Putamen (tissue), 1 donor: ENCODE measurements around the gene CKB.
"Not testable (repeated sequence)": the region's sequence is repeated elsewhere in the genome, so short reads cannot be mapped to it uniquely, and the experiment has no call there.

ENCODE experiments used
- DNase-seq: peaks from one replicate; pipeline ENCODE4 v3.0.0-alpha.2; 2016; ENCODE audit warnings: low spot score

The CKB gene

DNA sequence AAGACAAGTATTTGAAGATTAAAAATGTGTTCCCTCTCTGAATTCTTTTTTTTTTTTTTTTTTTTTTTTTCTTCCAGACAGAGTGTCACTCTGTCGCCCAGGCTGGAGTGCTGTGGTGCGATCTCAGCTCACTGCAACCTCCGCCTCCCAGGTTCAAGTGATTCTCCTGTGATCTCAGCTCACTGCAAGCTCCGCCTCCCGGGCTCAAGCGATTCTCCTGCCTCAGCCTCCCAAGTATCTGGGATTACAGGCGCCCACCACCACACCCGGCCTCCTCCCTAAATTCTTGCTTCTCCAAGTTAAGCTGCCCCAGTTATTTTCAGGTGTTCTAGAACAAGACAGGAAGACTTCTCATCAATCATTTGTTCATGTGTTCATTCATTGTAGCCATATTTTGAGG is 10.4 kb downstream of the CKB start:
- not testable (repeated sequence) for DNase-seq

DNA sequence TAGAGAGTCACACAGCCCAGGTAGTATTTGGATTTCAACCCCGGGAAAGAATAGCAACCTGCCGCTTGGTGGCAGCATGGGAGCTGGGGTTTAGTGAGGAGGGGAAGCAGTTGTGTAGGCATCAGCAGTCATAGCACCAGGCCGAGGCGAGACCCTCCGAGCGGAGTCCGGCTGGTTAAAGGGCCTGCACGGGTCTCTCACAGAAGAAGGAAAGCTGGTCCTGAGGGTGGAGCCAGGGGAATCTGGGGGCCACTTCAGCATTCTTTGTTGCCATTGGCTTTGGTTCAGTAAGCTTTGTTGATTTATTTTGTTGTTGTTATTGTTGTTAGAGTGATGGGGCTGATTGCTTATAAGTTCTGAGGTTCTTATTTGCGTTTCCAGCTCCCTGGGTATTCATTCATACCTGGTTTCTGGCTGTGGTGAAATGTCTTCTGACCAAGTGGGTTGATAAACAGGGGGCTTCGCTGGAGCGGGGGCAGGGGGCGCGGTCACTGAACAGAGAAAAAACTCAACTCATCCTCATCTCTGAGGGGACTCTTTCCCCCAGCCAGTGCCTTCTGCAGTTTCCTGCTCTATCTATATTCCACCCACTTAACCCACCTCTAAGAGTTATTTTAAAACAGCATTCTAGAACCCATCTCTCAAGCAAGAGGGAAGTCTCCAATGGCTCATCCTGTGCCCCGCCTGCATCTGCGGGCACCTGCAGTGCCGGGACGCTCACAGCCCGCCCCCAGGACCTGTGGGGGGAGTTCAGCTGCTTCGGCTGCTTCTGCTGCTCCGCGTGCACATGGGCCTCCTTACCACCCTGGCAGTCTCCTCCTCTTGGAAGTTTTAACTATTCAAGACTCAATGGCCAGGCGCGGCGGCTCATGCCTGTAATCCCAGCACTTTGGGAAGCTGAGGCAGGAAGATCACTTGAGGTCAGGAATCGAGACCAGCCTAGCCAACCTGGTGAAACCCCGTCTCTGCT is 11.6 kb downstream of the CKB start:
- peak; percentile 72 for DNase-seq

GRCh38 chr14:103509864-103510723 is 12.5 kb downstream of the CKB start:
- no peak for DNase-seq

DNA sequence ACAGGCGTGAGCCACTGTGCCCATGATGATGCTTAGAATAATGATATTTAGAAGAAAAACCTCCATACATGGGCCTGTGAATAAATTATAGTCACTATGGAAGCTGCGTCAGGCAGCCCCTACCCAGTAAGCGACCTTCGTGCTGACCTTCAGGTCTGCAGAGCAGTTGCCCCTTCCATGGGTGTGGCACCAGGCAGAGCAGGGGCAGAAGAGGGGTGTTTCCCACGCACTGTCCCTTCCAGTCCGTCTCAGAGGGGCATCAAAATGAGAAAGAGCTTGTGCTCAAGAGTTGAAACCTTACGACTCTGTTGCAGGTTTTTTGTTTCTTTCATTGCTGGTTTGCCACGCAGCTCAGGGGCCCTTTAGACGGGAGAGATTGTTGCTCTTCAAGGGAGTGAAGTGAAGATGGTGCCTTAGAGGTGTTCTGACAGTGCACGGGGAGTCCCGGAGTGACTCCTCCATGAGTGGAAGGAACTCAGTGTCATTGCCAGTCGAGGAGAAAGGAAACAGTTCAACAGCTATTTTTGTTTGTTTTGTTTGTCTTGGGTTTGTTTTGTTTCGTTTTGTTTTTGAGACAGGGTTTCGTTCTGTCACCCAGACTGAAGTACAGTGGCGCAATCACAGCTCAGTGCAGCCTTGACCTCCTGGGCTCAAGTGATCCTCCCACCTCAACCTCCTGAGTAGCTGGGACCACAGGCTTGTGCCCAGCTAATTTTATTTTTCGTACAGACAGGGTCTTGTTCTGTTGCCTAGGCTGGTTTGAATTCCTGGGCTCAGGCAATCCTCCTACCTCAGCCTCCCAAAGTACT is 13.9 kb downstream of the CKB start:
- no peak for DNase-seq

DNA sequence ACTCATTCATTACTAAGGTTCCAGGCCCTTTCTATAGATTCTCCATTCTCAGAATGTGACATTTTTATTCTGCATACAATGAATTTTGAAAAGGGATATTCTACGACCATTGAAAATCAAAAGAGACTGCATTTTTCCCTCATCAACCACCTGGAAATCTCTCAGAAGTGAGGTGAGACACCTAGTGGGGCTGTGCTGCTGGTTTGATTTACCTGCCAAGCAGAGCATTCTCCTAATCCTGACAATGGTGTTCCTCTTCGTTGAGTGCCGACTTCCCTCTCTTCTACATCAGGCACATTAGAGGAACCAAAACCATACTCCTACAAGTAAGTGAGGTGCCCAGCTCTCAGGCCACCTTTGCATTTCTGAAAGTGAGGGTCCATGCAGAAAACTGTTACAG is 14.9 kb downstream of the CKB start:
- no peak for DNase-seq

DNA sequence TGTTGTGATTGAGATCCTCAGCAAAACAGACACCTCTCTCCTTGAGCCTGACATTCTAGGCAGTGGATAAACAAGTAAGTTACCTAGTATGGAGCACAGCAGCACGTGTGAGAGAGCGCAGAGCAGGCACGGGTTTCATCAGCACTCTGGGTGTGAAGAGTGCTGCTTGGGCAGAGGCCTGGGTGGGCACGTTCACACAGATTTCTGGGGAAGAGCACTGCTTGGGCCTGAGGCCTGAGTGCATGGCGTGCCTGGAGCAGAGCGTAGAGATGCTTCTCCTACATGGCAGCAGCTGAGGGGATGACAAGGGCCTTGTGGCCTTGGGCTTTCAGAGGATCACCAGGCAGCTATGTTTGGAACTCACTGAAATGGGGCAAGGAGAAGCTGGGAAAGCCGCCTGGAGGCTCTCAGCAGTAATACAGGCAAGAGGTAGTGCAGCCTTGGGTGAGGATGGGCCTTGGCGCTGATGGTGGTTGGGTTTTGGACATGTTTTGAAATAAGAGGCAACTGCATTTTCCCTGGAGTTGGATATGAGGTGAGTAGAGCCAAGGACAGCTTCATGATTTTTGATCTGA is 17.6 kb downstream of the CKB start:
- DNase-seq, result no peak

DNA sequence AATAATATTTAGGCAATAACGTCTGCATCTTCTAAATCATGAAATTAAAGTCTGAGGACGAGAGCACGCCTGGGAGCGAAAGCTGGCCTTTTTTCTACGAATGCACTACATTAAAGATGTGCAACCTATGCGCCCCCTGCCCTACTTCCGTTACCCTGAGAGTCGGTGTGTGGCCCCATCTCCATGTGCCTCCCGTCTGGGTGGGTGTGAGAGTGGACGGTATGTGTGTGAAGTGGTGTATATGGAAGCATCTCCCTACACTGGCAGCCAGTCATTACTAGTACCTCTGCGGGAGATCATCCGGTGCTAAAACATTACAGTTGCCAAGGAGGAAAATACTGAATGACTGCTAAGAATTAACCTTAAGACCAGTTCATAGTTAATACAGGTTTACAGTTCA is 19.3 kb downstream of the CKB start:
- no peak for DNase-seq

DNA sequence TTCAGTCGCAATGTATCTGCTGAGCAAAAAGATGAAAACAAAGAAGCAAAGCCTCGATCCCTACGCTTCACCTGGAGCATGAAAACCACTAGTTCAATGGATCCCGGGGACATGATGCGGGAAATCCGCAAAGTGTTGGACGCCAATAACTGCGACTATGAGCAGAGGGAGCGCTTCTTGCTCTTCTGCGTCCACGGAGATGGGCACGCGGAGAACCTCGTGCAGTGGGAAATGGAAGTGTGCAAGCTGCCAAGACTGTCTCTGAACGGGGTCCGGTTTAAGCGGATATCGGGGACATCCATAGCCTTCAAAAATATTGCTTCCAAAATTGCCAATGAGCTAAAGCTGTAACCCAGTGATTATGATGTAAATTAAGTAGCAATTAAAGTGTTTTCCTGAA is 19.8 kb downstream of the CKB start:
- no peak for DNase-seq

- DNase-seq, result no peak
These were observed 20.5 kb downstream of the CKB start for GRCh38 chr14:103501921-103502669.

DNA sequence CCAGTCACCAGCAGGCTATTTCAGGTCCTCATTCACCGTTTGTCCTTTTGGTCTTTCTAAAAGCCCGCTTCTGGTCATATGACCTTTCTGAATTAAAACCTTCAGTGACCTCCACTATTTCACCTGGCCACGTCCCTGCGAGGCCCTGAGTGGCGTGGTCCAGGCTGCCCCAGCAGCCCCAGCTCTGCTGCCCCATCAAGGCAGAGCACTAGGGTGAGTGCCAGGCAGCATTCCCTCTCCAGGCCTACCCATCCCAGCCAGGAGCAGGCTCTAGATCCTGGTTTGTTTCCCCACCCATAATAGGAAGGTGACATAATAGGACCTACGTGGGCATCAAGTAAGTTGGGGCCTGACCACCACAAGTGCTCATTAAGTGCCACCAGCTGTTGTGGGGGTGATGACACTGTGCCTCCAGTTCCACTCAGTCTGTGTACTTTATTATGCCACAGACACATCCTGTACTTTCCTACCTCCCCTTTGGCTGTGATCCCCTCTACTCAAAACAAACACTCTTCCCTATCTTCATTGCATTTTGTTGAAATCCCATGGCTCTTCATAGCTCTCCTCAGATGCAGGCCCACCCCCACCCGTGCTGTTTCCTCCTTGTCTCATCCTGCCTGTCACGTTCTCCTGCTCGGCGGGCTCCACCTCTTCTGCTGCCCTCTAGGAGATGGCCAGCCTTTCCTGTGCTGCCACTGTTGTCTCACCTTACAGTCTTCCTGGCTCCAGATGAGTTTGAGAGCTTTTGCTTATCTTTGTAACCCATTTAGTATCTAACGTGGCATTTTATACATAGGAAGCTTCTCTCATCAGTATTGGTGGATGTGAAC is 21.4 kb downstream of the CKB start:
- no peak for DNase-seq

DNA sequence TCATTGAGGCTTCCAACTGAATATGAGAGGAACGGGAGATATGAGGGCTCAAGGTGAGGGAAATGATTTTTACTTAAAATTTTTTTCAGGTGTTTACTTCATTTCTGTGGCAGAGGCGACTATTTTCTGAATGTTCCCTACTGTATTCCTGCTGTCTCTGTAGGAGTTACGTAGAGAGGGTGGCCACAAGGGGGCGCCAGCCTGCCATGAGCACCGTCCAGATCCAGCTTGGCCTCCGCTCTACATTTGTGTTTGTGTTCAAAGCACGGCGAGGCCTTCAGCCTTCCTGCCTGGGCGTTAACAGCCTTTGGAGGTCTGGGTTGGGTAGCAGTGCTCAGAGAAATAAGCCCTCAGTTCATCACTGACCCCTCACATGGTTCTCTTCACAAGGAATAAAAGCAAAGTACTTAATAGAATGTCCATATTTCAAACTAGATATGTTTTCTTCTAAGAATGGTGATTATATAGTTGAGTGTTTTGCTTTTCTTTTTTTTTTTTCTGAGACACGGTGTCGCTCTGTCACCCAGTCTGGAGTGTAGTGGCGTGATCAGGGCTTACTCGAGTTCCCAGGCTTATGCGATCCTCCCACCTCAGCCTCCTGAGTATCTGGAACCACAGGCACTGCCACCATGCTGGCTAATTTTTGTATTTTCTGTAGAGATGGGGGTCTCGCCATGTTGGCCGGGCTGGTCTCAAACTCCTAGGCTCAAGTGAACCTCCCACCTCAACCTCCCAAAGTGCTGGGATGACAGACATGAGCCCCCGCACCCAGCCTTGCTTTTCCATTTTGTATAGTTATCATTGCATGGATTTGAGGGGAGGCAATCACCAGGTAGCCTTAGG is 22.3 kb downstream of the CKB start:
- peak; percentile 88 for DNase-seq

GRCh38 chr14:103499709-103500108 is 22.9 kb downstream of the CKB start:
- DNase-seq, result no peak

DNA sequence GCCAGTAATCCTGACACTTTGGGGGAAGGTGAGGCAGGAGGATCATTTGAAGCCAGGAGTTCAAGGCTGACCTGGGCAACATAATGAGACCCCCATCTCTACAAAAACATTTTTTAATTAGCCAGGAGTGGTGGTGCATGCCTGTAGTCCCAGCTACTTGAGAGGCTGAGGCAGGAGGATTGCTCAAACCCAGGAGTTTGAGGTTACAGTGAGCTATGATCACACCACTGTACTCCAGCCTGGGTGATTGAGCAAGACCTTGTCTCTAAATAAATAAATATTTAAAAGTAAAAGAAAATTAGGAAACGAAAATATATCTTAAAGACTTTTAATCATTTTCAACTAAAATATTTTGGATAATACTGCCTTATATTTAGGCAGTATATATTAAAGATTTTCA is 25.9 kb downstream of the CKB start:
- no peak for DNase-seq

DNA sequence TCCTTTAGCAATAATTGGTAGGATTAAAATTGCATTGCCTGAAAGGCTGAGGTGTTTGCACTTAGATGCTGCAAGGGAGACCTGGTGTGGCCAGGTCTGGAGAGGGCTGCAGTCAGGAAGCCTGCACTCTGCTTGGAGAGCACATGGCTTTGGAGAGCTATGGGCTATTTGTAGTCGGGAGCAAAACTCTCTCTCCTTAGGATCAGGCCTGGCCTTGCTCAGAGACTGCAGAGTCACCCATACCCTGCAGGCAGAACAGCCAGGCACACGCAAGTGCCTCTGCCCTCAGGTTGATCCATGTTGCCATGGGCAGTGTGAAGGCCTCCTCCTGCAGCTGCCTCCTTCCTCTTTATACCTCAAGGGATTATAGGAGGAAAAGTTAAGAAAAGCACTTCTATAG is 26.8 kb downstream of the CKB start:
- DNase-seq, result no peak

DNA sequence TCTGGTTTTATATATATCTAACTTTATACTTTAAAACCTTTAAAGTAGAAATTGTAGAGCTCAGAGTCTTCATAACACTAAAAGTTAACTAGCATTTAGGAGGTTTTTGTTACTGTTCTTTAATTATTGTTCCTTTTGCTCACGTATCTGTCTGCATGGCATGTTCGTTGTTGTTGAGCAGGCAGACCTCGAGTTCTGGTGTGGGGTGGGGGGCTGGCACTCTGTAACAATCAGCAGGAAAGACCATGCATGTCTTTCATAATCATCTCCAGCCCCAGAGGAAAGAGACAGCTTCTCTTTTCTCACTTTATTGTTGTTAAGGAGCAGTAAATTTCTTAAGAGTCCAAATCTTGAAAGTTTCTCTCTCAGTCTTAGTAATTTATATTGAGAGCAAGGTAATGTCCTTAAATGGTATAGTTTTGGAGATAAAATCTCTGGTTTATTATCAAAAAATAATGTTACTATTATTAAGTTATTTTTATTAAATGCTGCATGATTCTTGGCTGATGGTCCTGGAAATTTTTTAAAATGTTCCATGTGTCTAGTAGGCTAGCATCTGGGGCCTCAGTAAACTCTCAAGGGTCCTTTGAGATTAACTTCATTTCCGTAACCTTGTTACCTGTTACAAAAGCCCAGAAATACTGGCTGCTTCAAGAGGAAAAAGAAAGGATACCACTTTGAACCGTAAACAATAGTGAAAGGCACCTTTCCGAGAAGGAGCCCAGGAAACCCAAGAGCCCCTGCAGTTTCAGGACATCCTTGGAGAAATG is 30.3 kb downstream of the CKB start:
- no peak for DNase-seq

DNA sequence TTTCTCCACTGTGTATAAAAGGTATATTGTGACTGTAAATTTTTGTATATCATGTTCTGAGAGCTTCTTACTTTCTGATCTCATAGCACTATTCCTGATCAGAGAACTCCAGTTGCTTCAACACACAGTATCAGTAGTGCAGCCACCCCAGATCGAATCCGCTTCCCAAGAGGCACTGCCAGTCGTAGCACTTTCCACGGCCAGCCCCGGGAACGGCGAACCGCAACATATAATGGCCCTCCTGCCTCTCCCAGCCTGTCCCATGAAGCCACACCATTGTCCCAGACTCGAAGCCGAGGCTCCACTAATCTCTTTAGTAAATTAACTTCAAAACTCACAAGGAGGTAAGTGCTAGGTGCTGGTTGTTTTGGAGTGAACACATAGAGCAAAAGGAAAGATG is 30.9 kb downstream of the CKB start:
- DNase-seq, result no peak

DNA sequence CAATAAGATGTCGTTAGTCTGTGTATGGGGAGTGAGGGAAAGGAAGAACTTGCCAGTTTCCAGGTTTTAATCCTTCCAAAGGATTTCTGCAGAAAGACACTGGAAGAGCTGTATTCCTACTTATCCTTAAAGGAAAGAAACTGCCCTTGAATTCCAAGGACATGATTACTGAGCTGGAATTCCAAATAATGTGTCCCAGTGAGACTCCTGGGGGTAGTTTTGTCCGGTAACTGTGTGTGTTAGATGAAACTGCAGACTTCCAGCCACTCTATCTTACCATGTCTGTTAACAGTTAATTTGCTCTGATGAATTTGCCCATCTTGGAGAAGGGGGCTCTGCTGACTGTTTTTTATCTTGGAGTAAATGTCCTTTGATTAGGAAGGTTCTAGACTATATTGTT is 33.0 kb downstream of the CKB start:
- DNase-seq, result no peak

GRCh38 chr14:103488960-103489359 is 33.7 kb downstream of the CKB start:
- no peak for DNase-seq
